NCI-H2107 treated with DMSO at 0.1 percent for 48 hours (cell line): ENCODE measurements around the gene PPARGC1A.

Source experiments
- DNase-seq: peaks from one replicate; lab custom pipeline; 2025; ENCODE audit not compliant: unreplicated experiment; lab: John Stamatoyannopoulos, UW

PPARGC1A gene

DNA sequence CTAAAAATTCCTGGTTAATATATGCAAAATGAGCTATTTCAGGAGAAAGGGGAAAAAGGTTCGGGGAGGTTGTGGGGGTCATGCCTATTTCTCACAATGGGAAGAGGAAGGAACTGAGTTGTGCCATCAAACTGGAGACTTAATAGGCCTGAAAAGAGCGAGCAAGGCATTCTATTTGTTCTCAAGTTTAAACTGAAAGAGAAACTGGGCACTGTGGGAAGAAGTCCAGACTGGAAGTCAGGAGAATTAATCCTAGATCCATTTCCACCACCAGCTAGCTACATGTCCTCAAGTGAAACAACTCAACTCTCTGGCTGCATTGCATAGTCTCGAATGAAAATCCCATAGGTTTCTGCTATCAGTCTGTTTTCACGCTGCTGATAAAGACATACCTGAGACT, 50.6 kb downstream of the PPARGC1A start:
- no peak for DNase-seq

DNA sequence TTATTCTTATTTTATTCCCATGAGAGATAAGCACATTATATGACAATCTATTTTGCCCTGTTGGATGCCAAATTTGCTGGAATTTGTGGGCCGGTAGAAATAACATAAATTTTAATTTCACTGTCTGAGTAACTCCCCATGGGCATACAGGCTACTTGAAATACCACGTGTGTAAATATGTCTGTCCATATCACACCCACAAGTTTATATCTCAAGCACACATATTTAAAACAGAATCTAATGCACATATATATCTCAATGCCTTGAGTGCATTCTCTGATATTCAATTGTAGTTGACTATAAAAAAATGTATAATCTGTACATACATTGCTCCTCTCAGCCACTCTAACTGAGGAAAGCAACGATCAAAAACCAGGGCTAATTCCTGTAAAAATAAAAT, 51.2 kb downstream of the PPARGC1A start:
- no peak for DNase-seq

DNA sequence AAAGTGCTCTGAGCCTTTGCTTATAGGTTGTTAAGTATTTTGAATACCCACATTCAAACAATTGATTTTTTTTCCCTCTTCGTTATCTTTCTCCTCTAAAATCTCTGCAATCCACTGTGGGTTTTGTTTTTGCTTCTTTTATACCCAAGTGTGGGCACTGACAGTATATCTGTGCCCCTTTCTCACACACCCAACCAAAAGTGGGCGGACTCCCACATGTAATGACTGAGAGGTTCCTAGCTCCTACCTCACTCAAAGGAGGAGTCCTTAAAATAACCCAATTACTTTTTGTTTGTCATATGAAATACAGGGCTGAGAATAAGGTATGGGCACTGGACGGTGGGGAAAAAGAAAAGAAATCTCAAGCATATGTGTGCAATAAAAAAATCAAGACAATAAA, 51.7 kb downstream of the PPARGC1A start:
- DNase-seq = no peak

DNA sequence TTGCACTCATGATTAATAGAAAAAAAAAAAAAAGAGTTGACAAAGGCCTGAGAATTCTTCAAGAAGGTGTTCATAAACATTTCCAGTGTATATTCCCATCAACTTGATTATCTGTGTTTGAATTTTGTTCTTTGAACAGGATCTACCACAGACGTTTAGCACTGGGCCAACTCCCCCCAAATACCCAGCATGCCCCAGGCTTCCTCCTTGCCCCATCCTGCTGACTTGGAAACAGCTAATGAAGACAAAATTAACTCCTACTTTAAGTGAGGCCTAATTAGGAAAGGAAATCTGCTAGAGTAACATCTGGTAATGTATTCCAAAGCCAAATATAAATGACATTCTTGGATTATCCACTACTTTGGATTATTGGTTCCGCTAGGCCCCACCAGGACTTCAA, 52.5 kb downstream of the PPARGC1A start:
- no peak for DNase-seq

DNA sequence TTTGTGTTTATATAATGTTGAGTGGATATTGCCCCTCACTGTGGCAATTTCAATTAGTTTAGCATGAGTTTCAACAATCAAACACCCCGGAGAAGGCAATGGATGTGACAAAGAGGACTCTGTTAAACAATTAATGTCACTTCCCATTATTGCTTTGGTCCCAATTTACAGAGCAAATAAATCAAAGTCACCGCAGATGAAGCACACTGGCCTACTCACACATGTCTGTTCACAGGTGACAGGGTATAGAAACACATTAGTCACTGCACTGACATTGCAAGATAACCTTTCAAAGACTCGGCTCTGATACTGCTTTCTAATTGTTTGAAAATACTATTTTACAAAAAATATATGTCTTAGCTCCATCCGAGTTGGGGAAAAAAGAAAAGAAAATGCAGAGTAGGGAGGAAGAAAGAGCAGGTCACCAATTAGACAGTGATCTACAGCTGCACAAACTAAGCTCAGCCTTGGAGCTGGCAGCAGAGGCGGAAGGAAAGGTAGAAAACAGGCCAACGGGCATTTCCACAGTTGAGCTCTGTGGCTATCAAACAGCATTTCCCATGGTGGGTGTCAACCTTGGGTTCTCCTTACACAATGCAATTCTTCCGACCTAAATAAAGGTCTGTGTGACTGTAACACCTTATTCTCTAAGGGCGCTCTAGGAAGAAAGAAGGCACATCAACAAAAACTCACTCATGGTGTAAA, 53.9 kb downstream of the PPARGC1A start:
- DNase-seq = no peak

DNA sequence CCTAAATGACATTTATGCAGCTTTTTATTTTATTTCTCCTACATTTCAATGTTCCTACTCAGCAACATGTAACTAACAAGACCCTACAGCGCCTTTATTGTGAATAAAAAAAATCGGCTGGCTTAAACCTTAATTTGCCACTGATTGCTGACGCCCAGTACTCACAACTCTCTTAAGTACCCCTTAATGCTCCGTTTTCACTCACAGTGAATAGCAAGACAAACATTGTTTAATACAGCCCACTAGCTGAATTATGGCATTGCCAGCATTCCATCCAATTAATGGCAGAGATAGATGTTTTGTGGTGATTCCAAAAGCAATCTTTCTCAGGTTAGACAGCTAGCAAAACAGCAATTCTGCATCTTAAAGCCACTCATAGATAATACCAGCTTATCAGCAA, 61.1 kb downstream of the PPARGC1A start:
- DNase-seq = no peak

DNA sequence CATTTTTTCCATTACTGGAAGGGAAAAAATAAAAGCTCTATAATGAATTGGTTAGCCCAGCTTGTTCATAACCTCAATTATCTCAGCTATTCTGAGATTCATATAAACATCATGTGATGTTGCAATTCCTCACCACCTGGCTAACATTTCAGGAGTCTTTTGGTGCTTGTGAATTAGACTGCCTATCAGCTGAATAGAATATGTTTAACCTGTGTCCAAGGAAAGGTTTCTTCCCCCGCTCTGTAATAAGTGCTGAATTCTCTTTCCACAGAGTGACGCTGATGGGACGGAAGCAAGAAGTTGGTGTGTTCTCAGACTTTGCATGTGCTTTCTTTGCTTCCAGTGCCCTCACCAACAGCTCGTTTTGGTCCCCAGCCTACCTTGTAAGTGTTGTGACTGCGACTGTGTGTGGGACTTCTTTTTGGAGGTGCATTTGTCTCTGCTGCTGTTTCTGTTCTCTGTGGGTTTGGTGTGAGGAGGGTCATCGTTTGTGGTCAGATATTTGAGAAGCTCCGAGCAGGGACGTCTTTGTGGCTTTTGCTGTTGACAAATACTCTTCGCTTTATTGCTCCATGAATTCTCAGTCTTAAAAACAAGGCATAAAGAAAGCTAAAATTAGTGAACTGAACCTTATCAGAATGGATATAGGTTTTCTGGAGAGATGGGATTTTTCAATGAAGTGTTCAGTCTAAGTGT, 61.7 kb downstream of the PPARGC1A start:
- peak; percentile 34 for DNase-seq

DNA sequence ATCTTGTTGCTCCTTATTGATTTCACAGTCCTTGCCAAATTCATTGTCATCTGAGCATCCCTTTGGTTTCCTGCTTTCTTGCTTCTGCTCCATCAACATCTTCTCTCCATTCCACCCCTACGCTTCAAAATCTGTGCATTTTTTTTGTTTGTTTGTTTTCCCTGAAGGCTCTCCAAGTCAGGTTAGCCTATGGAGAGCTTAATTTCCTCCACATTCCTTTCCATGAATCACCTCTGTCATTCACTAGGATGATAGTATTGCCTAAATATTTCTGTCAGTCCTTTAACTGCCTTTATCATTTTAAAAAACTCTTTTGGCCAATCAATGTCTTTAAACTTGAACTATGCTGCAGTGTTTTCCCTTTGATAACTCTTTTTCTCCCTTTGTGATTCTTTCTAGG, 67.7 kb downstream of the PPARGC1A start:
- DNase-seq = no peak

DNA sequence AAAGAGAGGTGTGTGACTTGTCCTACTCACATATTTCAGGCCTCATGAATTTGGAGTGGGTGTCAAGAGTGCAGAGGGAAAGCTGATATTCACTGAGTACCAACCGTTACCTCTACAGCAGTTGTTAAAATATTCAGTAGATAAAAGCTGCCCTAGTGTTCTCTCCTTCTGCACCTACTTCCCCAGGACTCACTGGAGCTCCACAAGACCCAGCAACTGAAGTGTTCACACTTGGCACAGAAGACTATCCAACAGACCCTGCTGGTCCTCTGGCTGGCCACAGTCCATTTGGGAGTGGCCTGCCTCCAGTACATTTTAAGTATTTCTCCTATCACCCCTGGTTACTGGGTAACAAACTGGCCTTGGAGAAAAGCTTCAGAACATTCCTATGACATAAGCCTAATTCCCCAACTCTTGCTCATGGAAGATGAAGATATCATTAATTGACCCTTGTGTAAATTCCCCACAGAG, 70.8 kb downstream of the PPARGC1A start:
- peak; percentile 26 for DNase-seq

DNA sequence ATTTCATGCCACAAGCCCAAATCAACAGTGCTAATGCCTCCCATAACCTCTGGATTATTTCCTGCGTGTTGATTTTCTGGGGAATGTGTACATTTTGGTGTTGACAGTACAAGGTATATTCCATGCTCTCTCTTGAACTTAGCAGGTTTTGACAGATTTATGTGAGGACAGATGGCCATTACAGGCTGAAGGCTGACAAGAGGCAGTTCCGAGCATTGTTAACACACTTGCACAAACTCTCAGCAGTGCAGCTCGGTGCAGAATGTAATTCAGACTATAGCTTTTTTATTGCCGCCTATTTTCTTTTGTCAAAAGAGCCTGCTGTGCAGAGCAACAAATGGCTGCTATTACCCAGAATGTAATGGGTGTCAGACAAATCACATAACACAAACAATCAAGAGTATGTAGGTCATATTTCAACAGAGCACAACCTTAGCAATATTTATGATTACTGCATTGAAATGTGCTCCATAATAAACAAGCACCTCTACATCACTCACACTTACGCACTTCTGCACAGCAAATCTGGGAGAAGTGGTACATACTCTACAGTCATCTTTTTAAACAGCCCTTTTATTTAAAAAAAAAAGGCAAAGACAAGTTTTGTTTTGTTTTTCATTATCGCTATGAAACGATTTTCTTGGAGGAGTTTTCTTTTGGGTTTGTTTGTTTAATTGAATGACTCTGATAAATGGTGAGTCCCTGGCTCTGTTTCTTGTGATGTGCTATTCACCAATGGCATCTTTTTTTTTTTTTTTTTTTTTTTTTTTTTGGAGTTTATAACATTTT, 71.6 kb downstream of the PPARGC1A start:
- DNase-seq = peak; percentile 72

DNA sequence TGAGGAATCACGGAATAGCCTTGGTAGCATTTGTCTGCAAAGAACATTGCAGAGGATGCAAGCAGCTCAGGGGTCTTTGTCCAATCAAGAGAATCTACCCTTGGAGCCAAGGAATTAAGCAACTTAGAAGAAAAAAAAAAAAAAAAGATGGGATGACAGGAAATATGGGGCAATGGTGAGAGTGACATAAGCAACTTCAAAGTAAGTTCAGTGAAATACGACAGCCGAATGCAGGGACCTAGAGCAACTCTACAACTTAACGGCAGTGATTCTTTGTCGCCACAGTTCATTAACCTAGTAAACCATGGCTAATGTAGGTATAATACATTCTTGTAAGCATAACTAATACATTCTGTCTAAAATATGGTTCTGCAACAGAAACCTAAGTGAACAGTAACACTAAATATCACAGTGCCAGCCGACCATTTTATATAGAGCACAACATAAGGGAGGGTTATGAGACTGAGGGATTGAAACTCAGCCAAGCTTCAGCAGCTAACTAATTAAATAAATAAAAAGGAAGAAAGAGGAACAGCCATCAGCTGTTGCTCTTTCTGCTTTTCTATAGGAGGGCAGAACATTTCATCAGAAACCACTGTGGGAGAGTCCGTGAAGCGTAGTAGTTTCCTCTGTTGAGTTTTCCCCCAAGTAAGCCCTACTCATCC, 74.7 kb downstream of the PPARGC1A start:
- no peak for DNase-seq

DNA sequence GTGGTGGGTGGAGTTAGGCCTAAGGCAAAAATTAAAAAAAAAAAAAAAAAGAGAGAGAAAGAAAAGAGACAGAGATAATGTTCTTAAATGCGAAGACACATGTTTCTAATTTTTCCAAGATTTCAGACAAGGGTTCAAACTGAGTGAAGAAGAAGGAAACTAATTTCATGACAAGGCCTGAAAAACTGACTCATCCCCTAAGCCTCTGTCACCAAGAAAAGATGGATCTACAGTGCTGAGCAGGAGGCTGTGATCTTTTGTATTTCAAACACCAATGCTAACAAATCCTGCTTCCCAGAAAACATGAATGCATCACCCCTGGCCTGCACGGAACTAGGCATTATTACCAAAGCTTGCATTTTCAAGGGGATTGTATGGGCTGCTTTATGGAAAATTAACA, 75.3 kb downstream of the PPARGC1A start:
- DNase-seq = no peak

DNA sequence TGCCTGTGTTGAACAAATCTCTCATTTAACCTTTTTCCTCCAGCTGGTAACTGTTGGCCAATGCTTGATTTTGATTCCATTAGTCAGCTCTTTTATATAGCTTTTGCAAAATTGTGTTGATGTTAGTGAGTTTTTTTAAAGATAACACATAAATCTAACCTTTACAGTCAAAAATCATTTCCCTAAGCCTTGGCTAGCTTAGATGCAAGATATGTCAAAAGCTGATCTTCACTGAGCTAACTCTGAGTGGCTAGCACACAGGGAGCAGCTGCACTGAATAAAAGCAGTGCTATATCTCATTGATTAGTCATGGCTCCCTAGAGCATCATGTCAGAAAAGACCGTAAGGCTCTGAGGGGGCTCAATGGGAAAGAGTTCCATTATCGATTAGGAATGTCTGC, 78.7 kb downstream of the PPARGC1A start:
- DNase-seq = no peak

DNA sequence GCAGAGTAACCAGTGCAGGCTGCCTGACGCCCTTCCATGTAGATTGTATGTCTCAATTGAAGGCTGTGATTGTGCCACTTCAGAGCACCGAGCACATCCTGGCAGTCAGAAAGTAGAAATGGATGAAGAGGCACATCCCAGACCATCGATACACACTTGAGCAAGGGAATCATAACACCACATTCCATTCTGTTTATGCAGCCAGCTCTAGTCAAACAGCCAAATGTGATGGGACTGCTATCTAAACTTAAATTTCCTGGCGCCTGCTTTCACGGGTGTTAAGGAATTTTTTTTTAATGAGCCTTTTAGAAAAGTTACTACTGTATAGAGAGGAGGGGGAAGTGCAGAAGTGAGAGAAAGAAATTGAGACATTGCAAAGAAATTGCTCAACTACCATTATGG, 84.4 kb downstream of the PPARGC1A start:
- DNase-seq = no peak

DNA sequence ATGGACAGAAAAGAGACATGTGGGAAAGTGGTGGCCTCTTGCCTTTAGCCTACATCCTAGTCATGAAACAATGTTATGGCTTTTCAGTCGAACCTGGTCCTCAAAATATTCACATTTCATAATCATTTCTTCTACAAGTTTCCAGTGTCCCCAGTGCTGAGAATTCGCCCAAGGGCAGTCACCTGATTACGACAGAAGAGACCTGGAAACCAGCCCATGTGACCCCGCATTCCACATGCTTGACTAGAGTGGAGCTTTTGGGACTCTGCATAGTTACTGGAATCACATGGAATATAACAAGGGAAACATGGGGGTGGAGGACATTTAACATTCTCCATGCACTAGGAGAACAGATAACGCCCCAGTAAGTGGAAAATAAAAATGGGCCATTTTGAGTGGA, 100.1 kb downstream of the PPARGC1A start:
- DNase-seq = no peak

DNA sequence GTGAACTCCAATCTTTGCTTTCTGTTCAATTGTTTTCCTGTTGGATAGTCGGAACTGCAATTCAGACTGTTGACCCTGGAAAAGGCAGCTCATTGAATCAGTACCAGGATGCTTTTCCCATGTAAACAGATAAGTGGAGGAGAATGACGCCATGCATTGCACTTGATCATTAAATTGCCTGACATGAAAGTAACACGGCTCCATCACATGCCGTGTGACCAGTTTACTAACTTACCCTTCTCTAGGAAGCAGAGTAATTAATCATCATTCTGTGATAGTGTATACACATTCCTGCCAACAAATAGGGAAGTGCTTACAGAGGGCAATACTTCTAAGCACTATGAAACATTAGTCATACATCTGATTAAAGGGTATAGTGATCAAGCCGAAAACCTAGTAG, 101.4 kb downstream of the PPARGC1A start:
- DNase-seq = no peak

DNA sequence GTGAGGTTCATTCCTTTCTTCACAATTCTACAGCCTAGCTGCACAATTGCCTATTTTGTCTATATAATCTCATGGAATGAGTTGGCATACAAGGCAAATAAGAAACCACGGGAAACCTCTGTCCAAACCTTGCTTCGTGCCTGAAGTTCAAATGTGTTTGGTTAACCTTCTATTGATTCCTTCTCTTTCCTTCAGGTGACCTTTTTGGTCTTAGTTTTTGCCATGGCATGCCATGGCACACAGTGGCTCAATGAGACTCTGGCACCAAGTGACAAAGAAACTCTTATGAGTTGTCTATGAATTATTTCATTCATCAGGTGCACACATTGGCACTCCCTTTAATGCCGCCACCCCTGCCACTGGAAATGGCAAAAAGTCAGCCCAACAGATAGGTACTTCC, 101.8 kb downstream of the PPARGC1A start:
- DNase-seq = no peak

DNA sequence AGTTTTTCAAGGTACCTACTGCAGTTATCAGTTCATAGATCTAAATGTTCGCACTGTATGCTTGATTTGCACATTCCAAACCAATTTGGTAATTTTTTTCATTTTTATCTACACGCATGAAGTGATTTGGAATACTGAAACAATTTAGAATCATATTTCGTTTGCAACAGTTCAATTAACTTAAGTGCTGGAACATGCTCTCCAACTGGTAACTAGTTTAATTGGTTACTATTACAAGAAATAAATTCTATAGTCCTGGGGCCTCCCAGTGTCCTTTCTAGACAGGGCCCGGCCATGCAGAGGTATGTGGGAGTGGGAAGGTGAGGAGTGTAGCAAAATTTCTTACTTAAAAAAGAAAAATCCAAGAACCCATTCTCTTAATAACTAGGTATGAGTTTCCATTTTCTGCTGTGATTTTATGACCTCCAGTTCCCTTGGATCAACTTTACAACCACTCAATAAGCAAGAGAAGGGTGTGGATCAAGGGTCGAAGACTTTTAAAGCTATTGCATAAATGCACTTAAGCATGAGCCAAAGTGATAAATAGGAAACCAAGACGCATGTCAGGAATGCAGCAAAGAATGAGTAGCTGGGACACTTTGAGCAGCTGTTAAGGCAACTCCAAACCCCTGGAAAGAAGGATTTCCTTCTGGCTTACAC, 106.9 kb downstream of the PPARGC1A start:
- DNase-seq = no peak

DNA sequence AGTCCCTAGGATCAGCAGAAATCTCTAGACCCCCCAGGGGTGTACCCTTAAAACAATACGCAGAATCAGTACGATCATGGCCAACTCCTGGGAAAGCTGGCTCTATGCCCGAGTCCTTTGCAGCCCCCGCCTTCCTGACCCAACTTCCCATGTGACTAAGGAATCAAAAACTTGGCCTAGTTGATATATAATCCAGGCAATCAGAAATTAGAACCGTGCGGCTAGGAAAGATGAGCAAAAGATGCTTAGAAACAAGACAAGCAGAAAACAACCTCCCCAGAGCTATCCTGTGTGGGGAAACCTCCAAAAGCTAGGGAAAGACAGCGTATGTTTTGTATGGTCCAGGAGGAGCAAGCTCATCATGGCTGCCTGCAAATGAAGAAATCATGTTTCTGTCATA, 110.0 kb downstream of the PPARGC1A start:
- DNase-seq = no peak

DNA sequence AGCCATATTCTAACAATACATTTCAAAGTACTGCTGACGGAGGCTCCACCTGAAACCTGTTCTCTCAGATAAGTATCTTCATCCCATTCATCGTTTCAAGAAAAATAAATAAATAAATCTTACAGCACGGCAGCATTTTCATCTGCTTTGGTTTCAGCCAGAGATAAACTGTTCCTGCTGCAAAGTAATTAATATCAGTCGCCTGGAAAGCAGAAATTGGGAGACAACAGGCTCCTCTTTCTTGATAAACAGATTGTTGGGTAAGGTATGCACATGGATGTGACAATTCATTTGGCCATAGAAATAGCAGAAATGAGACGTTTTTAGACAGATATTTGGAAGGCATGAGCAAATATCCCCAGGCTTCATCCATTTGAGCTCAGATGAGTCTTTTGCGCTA, 110.4 kb downstream of the PPARGC1A start:
- DNase-seq = no peak

DNA sequence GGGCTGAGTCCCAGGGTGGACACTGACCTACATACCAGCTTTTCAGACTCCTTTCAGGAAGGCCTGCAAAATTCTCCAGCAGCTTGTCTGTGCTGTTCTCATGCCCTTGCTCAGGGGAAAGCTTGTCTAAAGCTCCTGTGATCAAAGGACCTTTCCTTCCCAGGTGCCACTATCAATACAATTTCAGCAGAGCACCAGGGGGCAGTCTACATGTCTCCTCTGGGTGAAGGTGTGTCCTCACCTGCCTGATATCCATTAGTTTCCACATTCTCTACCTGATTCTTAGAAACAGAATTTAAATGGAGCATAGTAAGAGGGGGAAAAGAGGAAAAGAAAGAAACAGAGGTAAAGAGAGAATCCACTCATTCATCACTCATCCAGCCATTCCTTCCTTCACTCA, 114.2 kb downstream of the PPARGC1A start:
- DNase-seq = no peak
